HG02852 (cell line): Measurements from ENCODE around the gene RDH13.
A peak's percentile ranks its signal among the peaks of the same experiment; 100 is the strongest.
"Not testable (repeated sequence)": the region's sequence is repeated elsewhere in the genome, so short reads cannot be mapped to it uniquely, and the experiment has no call there.

Experiments
- ATAC-seq: cut with Tn5 transposase; IDR thresholded peaks from one replicate; pipeline ENCODE4 v1.9.1; 2021; ENCODE audit warnings: mild to moderate bottlenecking, moderate library complexity; ENCODE audit not compliant: unreplicated experiment

RDH13 gene

GRCh38 chr19:55020351-55020750 lies 42.6 kb downstream of the RDH13 start:
- not testable (repeated sequence) for ATAC-seq

- ATAC-seq: no peak
Observed at GRCh38 chr19:55018633-55019032, 44.3 kb downstream of the RDH13 start.

GRCh38 chr19:55018216-55018615 lies 44.7 kb downstream of the RDH13 start:
- ATAC-seq: no peak

GRCh38 chr19:55016017-55016416 lies 46.9 kb downstream of the RDH13 start:
- ATAC-seq: no peak

GRCh38 chr19:55015126-55015525 lies 47.8 kb downstream of the RDH13 start:
- no peak for ATAC-seq

- ATAC-seq: no peak
Observed at GRCh38 chr19:55014714-55015113, 48.2 kb downstream of the RDH13 start.

GRCh38 chr19:55013596-55013995 lies 49.4 kb downstream of the RDH13 start:
- ATAC-seq: no peak

- no peak for ATAC-seq
Observed at GRCh38 chr19:55012306-55012705, 50.6 kb downstream of the RDH13 start.

- ATAC-seq: not testable (repeated sequence)
Observed at GRCh38 chr19:55010561-55010960, 52.4 kb downstream of the RDH13 start.

GRCh38 chr19:55008781-55009180 lies 54.2 kb downstream of the RDH13 start:
- not testable (repeated sequence) for ATAC-seq

- not testable (repeated sequence) for ATAC-seq
Observed at GRCh38 chr19:55008189-55008588, 54.8 kb downstream of the RDH13 start.

GRCh38 chr19:55007537-55007936 lies 55.4 kb downstream of the RDH13 start:
- ATAC-seq: not testable (repeated sequence)

- ATAC-seq: not testable (repeated sequence)
Observed at GRCh38 chr19:55006795-55007194, 56.2 kb downstream of the RDH13 start.

- peak; percentile 43 for ATAC-seq
Observed at GRCh38 chr19:55005684-55006488, 57.1 kb downstream of the RDH13 start.

- ATAC-seq: no peak
Observed at GRCh38 chr19:55000761-55001160, 62.2 kb downstream of the RDH13 start.

GRCh38 chr19:54998751-54999239 lies 64.2 kb downstream of the RDH13 start:
- not testable (repeated sequence) for ATAC-seq

GRCh38 chr19:54995561-54995960 lies 67.4 kb downstream of the RDH13 start:
- ATAC-seq: no peak
